Neuron (in vitro differentiated cells): Measurements from ENCODE around the gene U2AF1.
"Not testable (repeated sequence)": the region's sequence is repeated elsewhere in the genome, so short reads cannot be mapped to it uniquely, and the experiment has no call there.

Experiments
- H2AFZ ChIP-seq: one replicate; pipeline ENCODE4 v1.6.1; 2013; ENCODE audit warnings: low read depth, mild to moderate bottlenecking, inconsistent platforms, low read length, moderate library complexity
- H3K27me3 ChIP-seq: one replicate; pipeline ENCODE4 v1.6.1; 2013; ENCODE audit warnings: low read length; ENCODE audit not compliant: insufficient read depth
- H3K36me3 ChIP-seq: one replicate; pipeline ENCODE4 v1.6.1; 2013; ENCODE audit warnings: low read length; ENCODE audit not compliant: insufficient read depth
- H3K4me1 ChIP-seq: one replicate; pipeline ENCODE4 v1.6.1; 2013; ENCODE audit warnings: low read length; ENCODE audit not compliant: insufficient read depth
- H3K4me3 ChIP-seq: 2 replicates; pipeline ENCODE4 v1.5.1; 2013; ENCODE audit warnings: mild to moderate bottlenecking, low read length, moderate library complexity
- H3K9me3 ChIP-seq: one replicate; pipeline ENCODE4 v1.6.1; 2013; ENCODE audit warnings: low read length

Gene U2AF1, protein sequence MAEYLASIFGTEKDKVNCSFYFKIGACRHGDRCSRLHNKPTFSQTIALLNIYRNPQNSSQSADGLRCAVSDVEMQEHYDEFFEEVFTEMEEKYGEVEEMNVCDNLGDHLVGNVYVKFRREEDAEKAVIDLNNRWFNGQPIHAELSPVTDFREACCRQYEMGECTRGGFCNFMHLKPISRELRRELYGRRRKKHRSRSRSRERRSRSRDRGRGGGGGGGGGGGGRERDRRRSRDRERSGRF

GRCh38 chr21:43106965-43107793 is at the start of gene U2AF1:
Gene U2AF1, minus strand, starts transcription at chr21:43107570. Its CDS starts 76 bp downstream, at chr21:43107494.
- not testable (repeated sequence) for H2AFZ ChIP-seq, H3K36me3 ChIP-seq, H3K27me3 ChIP-seq, H3K9me3 ChIP-seq, H3K4me1 ChIP-seq
- peak within 1 kb of the TSS; percentile 51 for H3K4me3 ChIP-seq

GRCh38 chr21:43153601-43154000 is 46.2 kb upstream of the U2AF1 start:
- not testable (repeated sequence) for H2AFZ ChIP-seq, H3K36me3 ChIP-seq, H3K9me3 ChIP-seq, H3K4me3 ChIP-seq, H3K4me1 ChIP-seq, H3K27me3 ChIP-seq

DNA sequence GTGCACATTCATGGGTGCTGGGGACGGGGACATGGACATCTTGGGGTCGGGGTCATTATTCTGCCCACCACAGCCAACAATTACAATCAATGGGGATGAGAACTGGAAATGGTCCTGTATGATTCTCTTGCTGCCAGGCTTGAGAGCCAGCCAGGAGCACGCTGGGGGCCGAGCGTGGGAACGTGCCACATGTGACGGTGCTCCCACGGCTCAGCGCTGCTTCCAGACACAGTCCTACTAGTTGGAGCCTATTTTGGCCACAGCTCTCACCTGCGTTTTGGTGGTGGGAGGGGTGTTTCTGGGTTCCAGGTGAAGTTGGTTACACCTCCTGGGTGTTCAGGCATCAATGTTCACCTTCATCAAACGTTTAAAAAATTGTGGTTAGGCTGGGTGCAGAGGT is 42.0 kb upstream of the U2AF1 start:
- not testable (repeated sequence) for H3K9me3 ChIP-seq, H3K36me3 ChIP-seq, H2AFZ ChIP-seq, H3K27me3 ChIP-seq, H3K4me3 ChIP-seq, H3K4me1 ChIP-seq

DNA sequence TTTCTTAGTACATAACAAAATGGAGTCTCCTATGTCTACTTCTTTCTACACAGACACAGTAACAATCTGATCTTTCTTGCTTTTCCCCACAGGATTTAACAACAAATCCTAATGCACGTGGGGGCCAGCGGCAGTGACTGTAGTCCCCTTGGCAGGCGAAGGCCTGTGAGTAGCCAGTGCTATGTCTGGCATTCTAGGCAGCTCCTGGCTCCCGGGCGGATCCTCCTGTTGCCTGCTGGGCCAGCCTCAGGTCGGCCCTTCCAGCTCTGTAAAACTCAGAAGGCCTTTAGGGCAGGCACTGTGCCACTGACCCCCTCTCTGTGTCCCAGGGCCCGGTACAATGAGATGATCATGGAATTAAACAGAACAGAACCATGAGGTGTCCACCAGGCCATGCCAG is 40.6 kb upstream of the U2AF1 start:
- not testable (repeated sequence) for H3K27me3 ChIP-seq, H3K9me3 ChIP-seq, H2AFZ ChIP-seq, H3K4me1 ChIP-seq, H3K4me3 ChIP-seq, H3K36me3 ChIP-seq

- H2AFZ ChIP-seq, H3K4me3 ChIP-seq, H3K4me1 ChIP-seq, H3K9me3 ChIP-seq, H3K36me3 ChIP-seq, H3K27me3 ChIP-seq: not testable (repeated sequence)
Observed at GRCh38 chr21:43146637-43147036, 39.3 kb upstream of the U2AF1 start.

DNA sequence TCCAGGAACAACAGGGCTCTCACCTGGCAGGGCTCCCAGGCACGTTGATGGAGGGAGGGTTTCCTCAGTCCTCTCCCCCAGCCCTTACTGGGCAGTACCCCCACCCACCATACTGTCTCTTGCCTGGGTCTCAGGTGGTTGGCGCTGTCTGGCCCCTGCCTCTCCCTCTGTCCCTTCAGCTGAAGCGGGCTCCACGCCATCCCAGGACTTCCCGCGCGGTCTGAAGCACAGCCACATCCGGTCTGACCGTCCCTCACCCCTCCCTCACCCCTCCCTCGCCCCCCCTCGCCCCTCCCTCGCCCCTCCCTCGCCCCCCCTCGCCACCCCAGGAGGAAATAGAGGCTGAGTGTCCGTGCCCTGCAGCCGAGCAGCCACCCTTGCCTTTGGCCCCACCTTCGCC is 34.0 kb upstream of the U2AF1 start:
- not testable (repeated sequence) for H3K4me3 ChIP-seq, H3K4me1 ChIP-seq, H3K9me3 ChIP-seq, H3K36me3 ChIP-seq, H3K27me3 ChIP-seq, H2AFZ ChIP-seq

GRCh38 chr21:43138944-43139343 is 31.6 kb upstream of the U2AF1 start:
- not testable (repeated sequence) for H3K9me3 ChIP-seq, H3K27me3 ChIP-seq, H3K4me3 ChIP-seq, H3K36me3 ChIP-seq, H2AFZ ChIP-seq, H3K4me1 ChIP-seq

DNA sequence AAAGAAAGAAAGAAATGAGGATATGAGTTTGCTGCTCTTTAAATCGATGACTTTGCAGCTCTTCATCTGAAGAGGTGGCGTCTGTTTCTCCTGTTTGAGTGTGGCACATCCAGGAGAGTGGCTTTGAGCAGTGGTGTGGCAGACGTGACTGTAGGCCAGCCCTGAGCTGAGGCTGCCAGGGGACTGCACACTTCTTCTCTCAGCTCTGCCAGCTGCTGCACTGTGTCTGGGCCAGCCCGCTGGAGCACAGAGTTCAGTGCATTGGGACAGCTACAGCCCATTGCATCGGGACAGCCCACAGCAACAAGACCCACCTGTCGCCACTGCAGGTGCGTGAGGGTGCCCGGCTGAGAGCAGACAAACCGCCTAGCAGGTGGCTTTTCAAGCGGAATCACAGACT is 27.1 kb upstream of the U2AF1 start:
- H2AFZ ChIP-seq, H3K4me3 ChIP-seq, H3K36me3 ChIP-seq, H3K9me3 ChIP-seq, H3K27me3 ChIP-seq, H3K4me1 ChIP-seq: not testable (repeated sequence)

DNA sequence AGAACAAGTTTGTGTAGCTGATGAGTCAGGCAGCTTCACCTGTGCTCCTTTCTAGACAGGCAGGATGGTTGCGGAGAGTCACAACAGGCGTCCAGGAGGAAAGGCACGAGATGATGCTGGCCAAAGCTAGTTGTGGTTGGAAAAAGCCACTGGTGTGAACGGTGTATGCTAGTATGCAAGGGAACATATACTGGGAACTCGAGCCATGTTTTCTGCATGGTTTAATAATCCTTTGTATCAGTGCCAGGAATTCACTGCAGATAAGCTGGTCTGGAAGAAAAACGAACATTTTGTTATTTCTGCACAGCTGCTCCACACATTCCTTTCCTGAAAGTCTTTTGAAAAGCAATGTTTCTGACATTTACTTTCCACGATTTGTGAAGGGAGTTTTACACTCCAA is 22.7 kb upstream of the U2AF1 start:
- not testable (repeated sequence) for H3K36me3 ChIP-seq, H3K9me3 ChIP-seq, H2AFZ ChIP-seq, H3K27me3 ChIP-seq, H3K4me3 ChIP-seq, H3K4me1 ChIP-seq

GRCh38 chr21:43115956-43116355 is 8.6 kb upstream of the U2AF1 start:
- not testable (repeated sequence) for H2AFZ ChIP-seq, H3K9me3 ChIP-seq, H3K36me3 ChIP-seq, H3K4me3 ChIP-seq, H3K4me1 ChIP-seq, H3K27me3 ChIP-seq

- H3K36me3 ChIP-seq, H3K4me3 ChIP-seq, H3K4me1 ChIP-seq, H3K27me3 ChIP-seq, H2AFZ ChIP-seq, H3K9me3 ChIP-seq: not testable (repeated sequence)
Observed at GRCh38 chr21:43114483-43114882, 7.1 kb upstream of the U2AF1 start.

- not testable (repeated sequence) for H3K27me3 ChIP-seq, H3K4me1 ChIP-seq, H3K9me3 ChIP-seq, H2AFZ ChIP-seq, H3K4me3 ChIP-seq, H3K36me3 ChIP-seq
Observed at GRCh38 chr21:43109006-43109405, 1.6 kb upstream of the U2AF1 start.

- not testable (repeated sequence) for H3K27me3 ChIP-seq, H3K36me3 ChIP-seq, H3K4me3 ChIP-seq, H2AFZ ChIP-seq, H3K9me3 ChIP-seq, H3K4me1 ChIP-seq
Observed at GRCh38 chr21:43108177-43108576, 807 bp upstream of the U2AF1 start.

DNA sequence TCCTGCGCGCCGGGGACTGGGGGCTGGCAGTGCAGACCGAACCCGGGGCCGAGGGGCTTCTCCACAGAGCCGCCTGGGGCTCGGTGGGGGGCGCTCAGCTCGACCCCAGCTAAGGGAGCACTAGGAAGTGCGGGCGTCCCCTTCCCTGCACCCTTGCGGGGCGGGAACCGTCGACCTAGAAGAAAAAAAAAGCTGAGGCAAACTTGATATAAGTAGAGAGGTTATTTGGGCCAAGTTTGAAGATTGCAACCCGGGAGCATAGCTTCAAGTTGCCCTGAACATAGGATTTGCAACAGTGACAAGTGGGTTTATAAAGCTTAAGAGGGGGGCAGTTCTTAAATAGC is 396 bp upstream of the U2AF1 start:
- H2AFZ ChIP-seq, H3K4me1 ChIP-seq, H3K9me3 ChIP-seq, H3K27me3 ChIP-seq, H3K4me3 ChIP-seq, H3K36me3 ChIP-seq: not testable (repeated sequence)
